HL-60 (cell line): ENCODE results near the gene PHC1.

Experiments
- DNase-seq, 2 experiments: peaks; one replicate each; pipeline ENCODE4 v3.0.0-alpha.2; 2010 to 2020; ENCODE audit warnings: low read depth in 1 of 2, low spot score in 1 of 2
- H3K27ac ChIP-seq: fragments of 250-450 bp; sonication (Bioruptor Pico); replicated peaks from 2 replicates; pipeline ENCODE4 v1.5.1; 2020; ENCODE audit warnings: mild to moderate bottlenecking, moderate library complexity
- H3K27me3 ChIP-seq: fragments of 250-450 bp; sonication (Bioruptor Pico); 2 replicates; pipeline ENCODE4 v1.5.1; 2021; ENCODE audit warnings: mild to moderate bottlenecking, moderate library complexity; ENCODE audit not compliant: insufficient read depth, poor library complexity, severe bottlenecking
- H3K4me3 ChIP-seq: replicated peaks from 2 replicates; pipeline ENCODE4 v1.5.1; 2011; ENCODE audit warnings: mild to moderate bottlenecking, control low read depth, low read length; ENCODE audit not compliant: insufficient read depth
- GABPA ChIP-seq: IDR thresholded peaks from 2 replicates; pipeline ENCODE4 v1.6.1; 2012; ENCODE audit warnings: low read depth
- POLR2AphosphoS5 ChIP-seq: IDR thresholded peaks from 2 replicates; pipeline ENCODE4 v1.6.1; 2012; ENCODE audit warnings: low read depth
- SPI1 ChIP-seq: IDR thresholded peaks from 2 replicates; pipeline ENCODE4 v1.6.1; 2012; ENCODE audit warnings: low read depth, mild to moderate bottlenecking, borderline replicate concordance
- TF ChIP-seq, protein P1 (sequence below): IDR thresholded peaks from 2 replicates; pipeline ENCODE4 v1.6.1; 2012; ENCODE audit warnings: low read depth; ENCODE audit not compliant: insufficient replicate concordance
- TF ChIP-seq, protein P2 (sequence below): IDR thresholded peaks from one replicate; pipeline ENCODE4 v1.5.1; 2011; ENCODE audit warnings: low read length, control low read depth, inconsistent platforms; ENCODE audit not compliant: insufficient read depth

The PHC1 gene

GRCh38 chr12:8957561-8957960 is 43.3 kb downstream of the PHC1 start:
- no peak overlapping the region for H3K27ac ChIP-seq
- H3K4me3 ChIP-seq, result no peak overlapping the region
- no peak for DNase-seq
- H3K27me3 ChIP-seq, result no peaks in the 10 kb centered on the region
- TF ChIP-seq SPI1 (no peak), GABPA (no peak), POLR2AphosphoS5 (no peak)
- TF ChIP-seq, protein P1, sequence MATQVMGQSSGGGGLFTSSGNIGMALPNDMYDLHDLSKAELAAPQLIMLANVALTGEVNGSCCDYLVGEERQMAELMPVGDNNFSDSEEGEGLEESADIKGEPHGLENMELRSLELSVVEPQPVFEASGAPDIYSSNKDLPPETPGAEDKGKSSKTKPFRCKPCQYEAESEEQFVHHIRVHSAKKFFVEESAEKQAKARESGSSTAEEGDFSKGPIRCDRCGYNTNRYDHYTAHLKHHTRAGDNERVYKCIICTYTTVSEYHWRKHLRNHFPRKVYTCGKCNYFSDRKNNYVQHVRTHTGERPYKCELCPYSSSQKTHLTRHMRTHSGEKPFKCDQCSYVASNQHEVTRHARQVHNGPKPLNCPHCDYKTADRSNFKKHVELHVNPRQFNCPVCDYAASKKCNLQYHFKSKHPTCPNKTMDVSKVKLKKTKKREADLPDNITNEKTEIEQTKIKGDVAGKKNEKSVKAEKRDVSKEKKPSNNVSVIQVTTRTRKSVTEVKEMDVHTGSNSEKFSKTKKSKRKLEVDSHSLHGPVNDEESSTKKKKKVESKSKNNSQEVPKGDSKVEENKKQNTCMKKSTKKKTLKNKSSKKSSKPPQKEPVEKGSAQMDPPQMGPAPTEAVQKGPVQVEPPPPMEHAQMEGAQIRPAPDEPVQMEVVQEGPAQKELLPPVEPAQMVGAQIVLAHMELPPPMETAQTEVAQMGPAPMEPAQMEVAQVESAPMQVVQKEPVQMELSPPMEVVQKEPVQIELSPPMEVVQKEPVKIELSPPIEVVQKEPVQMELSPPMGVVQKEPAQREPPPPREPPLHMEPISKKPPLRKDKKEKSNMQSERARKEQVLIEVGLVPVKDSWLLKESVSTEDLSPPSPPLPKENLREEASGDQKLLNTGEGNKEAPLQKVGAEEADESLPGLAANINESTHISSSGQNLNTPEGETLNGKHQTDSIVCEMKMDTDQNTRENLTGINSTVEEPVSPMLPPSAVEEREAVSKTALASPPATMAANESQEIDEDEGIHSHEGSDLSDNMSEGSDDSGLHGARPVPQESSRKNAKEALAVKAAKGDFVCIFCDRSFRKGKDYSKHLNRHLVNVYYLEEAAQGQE, result no peak
- TF ChIP-seq, protein P2, sequence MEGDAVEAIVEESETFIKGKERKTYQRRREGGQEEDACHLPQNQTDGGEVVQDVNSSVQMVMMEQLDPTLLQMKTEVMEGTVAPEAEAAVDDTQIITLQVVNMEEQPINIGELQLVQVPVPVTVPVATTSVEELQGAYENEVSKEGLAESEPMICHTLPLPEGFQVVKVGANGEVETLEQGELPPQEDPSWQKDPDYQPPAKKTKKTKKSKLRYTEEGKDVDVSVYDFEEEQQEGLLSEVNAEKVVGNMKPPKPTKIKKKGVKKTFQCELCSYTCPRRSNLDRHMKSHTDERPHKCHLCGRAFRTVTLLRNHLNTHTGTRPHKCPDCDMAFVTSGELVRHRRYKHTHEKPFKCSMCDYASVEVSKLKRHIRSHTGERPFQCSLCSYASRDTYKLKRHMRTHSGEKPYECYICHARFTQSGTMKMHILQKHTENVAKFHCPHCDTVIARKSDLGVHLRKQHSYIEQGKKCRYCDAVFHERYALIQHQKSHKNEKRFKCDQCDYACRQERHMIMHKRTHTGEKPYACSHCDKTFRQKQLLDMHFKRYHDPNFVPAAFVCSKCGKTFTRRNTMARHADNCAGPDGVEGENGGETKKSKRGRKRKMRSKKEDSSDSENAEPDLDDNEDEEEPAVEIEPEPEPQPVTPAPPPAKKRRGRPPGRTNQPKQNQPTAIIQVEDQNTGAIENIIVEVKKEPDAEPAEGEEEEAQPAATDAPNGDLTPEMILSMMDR, result no peak

- Histone ChIP-seq H3K27ac (no peak overlapping the region), H3K4me3 (no peak overlapping the region), H3K27me3 (no peaks in the 10 kb centered on the region)
- DNase-seq, result no peak
- TF ChIP-seq SPI1, result no peak
- no peak for TF ChIP-seq POLR2AphosphoS5
- TF ChIP-seq, protein P1, result no peak
- TF ChIP-seq, protein P2, result no peak
- TF ChIP-seq GABPA, result no peak
Measured at GRCh38 chr12:8958066-8958465, 43.8 kb downstream of the PHC1 start.

DNA sequence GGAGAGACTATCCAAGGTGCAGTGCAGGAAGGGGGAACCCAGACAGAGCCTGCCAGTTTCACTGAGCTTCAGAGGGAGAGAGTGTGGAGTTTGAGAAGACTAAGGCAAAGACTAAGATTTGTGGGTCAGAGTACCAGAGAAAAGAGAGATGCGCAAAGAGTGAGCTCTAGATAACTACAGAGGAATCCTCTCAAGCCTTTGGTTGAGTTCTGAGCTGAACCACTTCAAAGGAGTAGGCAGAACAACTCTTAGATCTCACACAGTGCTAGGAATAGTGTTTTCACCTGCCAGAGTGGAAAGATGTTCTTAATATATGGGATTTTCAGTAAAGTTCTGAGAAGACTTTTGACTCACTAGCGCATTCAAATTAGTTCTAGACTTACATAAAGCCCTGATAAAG is 45.9 kb downstream of the PHC1 start:
- no peak overlapping the region for H3K27ac ChIP-seq
- H3K27me3 ChIP-seq, result no peaks in the 10 kb centered on the region
- TF ChIP-seq POLR2AphosphoS5, result no peak
- TF ChIP-seq, protein P1, result no peak
- TF ChIP-seq, protein P2, result no peak
- no peak for TF ChIP-seq GABPA
- TF ChIP-seq SPI1, result no peak
- DNase-seq, result no peak
- H3K4me3 ChIP-seq, result no peak overlapping the region
